CD4-positive, alpha-beta T cell (primary cell): ENCODE data around the gene TRIM71. TPM values are rescaled to one million over a fixed set of nuclear protein-coding genes. Genes with fewer than 3 reads are reported as not detected.

Experiments used
- ATAC-seq: fragments of 200-7000 bp; cut with Tn5 transposase; one replicate; pipeline ENCODE4 v1.10.0; 2022; ENCODE audit warnings: mild to moderate bottlenecking; ENCODE audit not compliant: poor library complexity
- CTCF ChIA-PET: fragments of 350-600 bp; sonication (Branson Sonifier 250); formaldehyde crosslinking; loops from one replicate; lab custom pipeline; 2021; ENCODE audit warnings: antibody characterized with exemption, inconsistent platforms; lab: Charles Lee
- POLR2A ChIA-PET: fragments of 350-600 bp; sonication (Branson Sonifier 250); formaldehyde crosslinking; loops from one replicate; lab custom pipeline; 2021; ENCODE audit warnings: antibody characterized with exemption, inconsistent platforms; lab: Charles Lee
- DNase-seq, 14 experiments: peaks; one replicate each; pipeline ENCODE4 v3.0.0-alpha.2; 2013 to 2020; ENCODE audit warnings: mixed read lengths in 2 of 14
- H3K27ac ChIP-seq, 2 donors: one replicate each; pipeline versions ENCODE4 v1.5.1 to v1.7.0; 2013; ENCODE audit warnings: low read length in 2 of 2, low read depth in 1 of 2, mild to moderate bottlenecking in 1 of 2
- H3K27me3 ChIP-seq, 2 experiments: 1 replicate in 1 of 2; 2 replicates in 1 of 2; pipeline versions ENCODE4 v1.6.1 to v1.7.0; 2013; ENCODE audit warnings: low read length in 2 of 2, control low read depth in 1 of 2, mild to moderate bottlenecking in 1 of 2, moderate library complexity in 1 of 2; ENCODE audit not compliant: insufficient read depth in 2 of 2, control insufficient read depth in 1 of 2
- H3K36me3 ChIP-seq: one replicate; pipeline ENCODE4 v1.6.1; 2013; ENCODE audit warnings: low read length, control low read depth; ENCODE audit not compliant: insufficient read depth
- H3K4me1 ChIP-seq: one replicate; pipeline ENCODE4 v1.6.1; 2013; ENCODE audit warnings: low read length, control low read depth; ENCODE audit not compliant: insufficient read depth
- H3K4me3 ChIP-seq: one replicate; pipeline ENCODE4 v1.5.1; 2013; ENCODE audit warnings: mild to moderate bottlenecking, low read length, moderate library complexity
- H3K9me3 ChIP-seq, 2 experiments: 1 replicate in 1 of 2; 2 replicates in 1 of 2; pipeline versions ENCODE4 v1.6.1 to v1.7.0; 2013; ENCODE audit warnings: low read length in 2 of 2, mild to moderate bottlenecking in 2 of 2, control low read depth in 1 of 2, moderate library complexity in 1 of 2; ENCODE audit not compliant: control insufficient read depth in 1 of 2, insufficient read depth in 1 of 2
- H3K27ac Mint-ChIP-seq: one replicate; pipeline ENCODE4 v1.8.0; 2020; ENCODE audit warnings: mixed read lengths
- H3K27me3 Mint-ChIP-seq: one replicate; pipeline ENCODE4 v1.8.0; 2021; ENCODE audit warnings: mixed read lengths
- H3K36me3 Mint-ChIP-seq: one replicate; pipeline ENCODE4 v1.8.0; 2021; ENCODE audit warnings: low read depth, mixed read lengths
- H3K4me1 Mint-ChIP-seq: one replicate; pipeline ENCODE4 v1.8.0; 2021; ENCODE audit warnings: low read depth, mixed read lengths
- H3K4me3 Mint-ChIP-seq: one replicate; pipeline ENCODE4 v1.8.0; 2020; ENCODE audit warnings: mild to moderate bottlenecking, mixed read lengths
- H3K9me3 Mint-ChIP-seq: one replicate; pipeline ENCODE4 v1.8.0; 2020; ENCODE audit warnings: mixed read lengths
- intact Hi-C, 2 experiments: fragments of 100-400 bp; cut with DNase I in 1 of 2; cut with micrococcal nuclease in 1 of 2; formaldehyde crosslinking; loops; one replicate each; pipeline versions ENCODE4 v1.15.1 to v1.9.0; 2023 to 2025; cut with DNase I, micrococcal nuclease
- total RNA-seq, 174 experiments: library from RNA in 2 of 174; stranded (reverse) in 2 of 174; gene quantifications; one replicate each; pipeline ENCODE4 v1.2.3 and lab custom pipeline; 2021 to 2026
- TF ChIP-seq, protein P1 (sequence below): fragments of 200-600 bp; IDR thresholded peaks from one replicate; pipeline ENCODE4 v1.8.0; 2022; ENCODE audit warnings: antibody characterized with exemption, mild to moderate bottlenecking

TRIM71 gene
- total RNA-seq, 2 experiments from 2014 or later: 0.03 TPM; not detected in 1

GRCh38 chr3:32847528-32847927 is 29.7 kb downstream of the TRIM71 start:
- Mint-ChIP-seq H3K4me3 (no peak overlapping the region), H3K27me3 (no peaks in the 10 kb centered on the region), H3K9me3 (no peaks in the 10 kb centered on the region), H3K36me3 (no peaks in the 10 kb centered on the region), H3K4me1 (peaks cover 7% of the 10 kb centered on the region), H3K27ac (no peak overlapping the region)
- H3K27me3 ChIP-seq: no peaks in the 10 kb centered on the region
- no peaks in the 10 kb centered on the region for H3K36me3 ChIP-seq
- TF ChIP-seq, protein P1, sequence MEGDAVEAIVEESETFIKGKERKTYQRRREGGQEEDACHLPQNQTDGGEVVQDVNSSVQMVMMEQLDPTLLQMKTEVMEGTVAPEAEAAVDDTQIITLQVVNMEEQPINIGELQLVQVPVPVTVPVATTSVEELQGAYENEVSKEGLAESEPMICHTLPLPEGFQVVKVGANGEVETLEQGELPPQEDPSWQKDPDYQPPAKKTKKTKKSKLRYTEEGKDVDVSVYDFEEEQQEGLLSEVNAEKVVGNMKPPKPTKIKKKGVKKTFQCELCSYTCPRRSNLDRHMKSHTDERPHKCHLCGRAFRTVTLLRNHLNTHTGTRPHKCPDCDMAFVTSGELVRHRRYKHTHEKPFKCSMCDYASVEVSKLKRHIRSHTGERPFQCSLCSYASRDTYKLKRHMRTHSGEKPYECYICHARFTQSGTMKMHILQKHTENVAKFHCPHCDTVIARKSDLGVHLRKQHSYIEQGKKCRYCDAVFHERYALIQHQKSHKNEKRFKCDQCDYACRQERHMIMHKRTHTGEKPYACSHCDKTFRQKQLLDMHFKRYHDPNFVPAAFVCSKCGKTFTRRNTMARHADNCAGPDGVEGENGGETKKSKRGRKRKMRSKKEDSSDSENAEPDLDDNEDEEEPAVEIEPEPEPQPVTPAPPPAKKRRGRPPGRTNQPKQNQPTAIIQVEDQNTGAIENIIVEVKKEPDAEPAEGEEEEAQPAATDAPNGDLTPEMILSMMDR: no peak
- ChIA-PET CTCF (interaction anchor here (0.7 kb wide), 1 partner anchor 1091 kb away, joined by 4 read pairs; no protein-coding TSS in a partner anchor), POLR2A (no interaction called here)
- no peak for ATAC-seq
- H3K4me1 ChIP-seq: peaks cover 5% of the 10 kb centered on the region
- H3K27ac ChIP-seq: no peak overlapping the region
- intact Hi-C loops: no loop called here
- no peaks in the 10 kb centered on the region for H3K9me3 ChIP-seq
- no peak overlapping the region for H3K4me3 ChIP-seq
- DNase-seq: no peak

DNA sequence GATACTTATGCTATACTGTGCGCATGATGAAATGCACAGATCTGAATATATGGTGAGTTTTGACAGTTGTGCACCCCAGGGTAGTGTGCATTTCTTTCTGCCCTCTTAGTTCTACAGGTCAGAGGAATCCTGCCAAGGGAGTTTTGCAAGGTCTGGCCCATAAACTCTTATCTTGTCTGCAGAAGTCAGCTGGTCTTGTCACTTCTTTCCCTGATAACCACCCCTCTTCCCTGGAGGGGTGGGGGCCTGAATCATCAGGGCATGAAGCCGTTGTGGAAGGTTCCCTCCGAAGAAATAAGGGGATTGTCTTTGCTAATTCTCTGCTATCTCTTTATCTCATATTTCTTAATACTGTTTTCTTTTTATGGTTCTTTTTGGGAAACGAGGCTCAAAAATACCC is 30.4 kb downstream of the TRIM71 start:
- Histone ChIP-seq H3K27me3 (no peaks in the 10 kb centered on the region), H3K9me3 (no peaks in the 10 kb centered on the region), H3K4me1 (no peaks in the 10 kb centered on the region), H3K36me3 (no peaks in the 10 kb centered on the region), H3K4me3 (no peak overlapping the region), H3K27ac (no peak overlapping the region)
- Mint-ChIP-seq H3K4me1 (no peaks in the 10 kb centered on the region), H3K9me3 (no peaks in the 10 kb centered on the region), H3K36me3 (no peaks in the 10 kb centered on the region), H3K27ac (no peak overlapping the region), H3K4me3 (no peak overlapping the region), H3K27me3 (no peaks in the 10 kb centered on the region)
- ChIA-PET POLR2A (no interaction called here), CTCF (no interaction called here)
- TF ChIP-seq, protein P1: no peak
- intact Hi-C loops: no loop called here
- DNase-seq (no peak), ATAC-seq (no peak)

GRCh38 chr3:32849046-32849445 is 31.2 kb downstream of the TRIM71 start:
- H3K4me1 ChIP-seq: no peaks in the 10 kb centered on the region
- POLR2A ChIA-PET: no interaction called here
- no peaks in the 10 kb centered on the region for H3K36me3 ChIP-seq
- H3K36me3 Mint-ChIP-seq: no peaks in the 10 kb centered on the region
- H3K27me3 ChIP-seq: no peaks in the 10 kb centered on the region
- CTCF ChIA-PET: no interaction called here
- H3K27ac Mint-ChIP-seq: no peak overlapping the region
- H3K4me1 Mint-ChIP-seq: no peaks in the 10 kb centered on the region
- TF ChIP-seq, protein P1: no peak
- H3K4me3 Mint-ChIP-seq: no peak overlapping the region
- intact Hi-C loops: no loop called here
- no peaks in the 10 kb centered on the region for H3K27me3 Mint-ChIP-seq
- H3K4me3 ChIP-seq: no peak overlapping the region
- H3K9me3 Mint-ChIP-seq: no peaks in the 10 kb centered on the region
- no peak for DNase-seq
- H3K9me3 ChIP-seq: no peaks in the 10 kb centered on the region
- H3K27ac ChIP-seq: no peak overlapping the region
- ATAC-seq: no peak
